NCI-H2196 treated with DMSO at 0.1 percent for 48 hours (cell line): ENCODE measurements around the gene ITPR1.

Experiments
- DNase-seq: peaks from one replicate; lab custom pipeline; 2025; ENCODE audit not compliant: unreplicated experiment; lab: John Stamatoyannopoulos, UW

ITPR1 gene

DNA sequence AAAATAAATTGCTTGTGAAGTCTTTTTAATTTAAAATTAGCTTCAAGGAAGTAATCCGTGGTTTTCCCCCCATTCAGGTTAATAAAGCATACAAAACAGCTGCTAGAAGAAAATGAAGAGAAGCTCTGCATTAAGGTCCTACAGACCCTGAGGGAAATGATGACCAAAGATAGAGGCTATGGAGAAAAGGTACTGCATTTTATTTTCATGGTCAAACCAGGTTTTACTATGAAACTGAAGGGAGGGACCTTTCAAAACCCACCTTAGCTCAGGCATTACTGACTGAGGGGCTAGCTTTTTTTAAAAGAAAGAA lies 218.5 kb downstream of the ITPR1 start:
- DNase-seq = no peak

DNA sequence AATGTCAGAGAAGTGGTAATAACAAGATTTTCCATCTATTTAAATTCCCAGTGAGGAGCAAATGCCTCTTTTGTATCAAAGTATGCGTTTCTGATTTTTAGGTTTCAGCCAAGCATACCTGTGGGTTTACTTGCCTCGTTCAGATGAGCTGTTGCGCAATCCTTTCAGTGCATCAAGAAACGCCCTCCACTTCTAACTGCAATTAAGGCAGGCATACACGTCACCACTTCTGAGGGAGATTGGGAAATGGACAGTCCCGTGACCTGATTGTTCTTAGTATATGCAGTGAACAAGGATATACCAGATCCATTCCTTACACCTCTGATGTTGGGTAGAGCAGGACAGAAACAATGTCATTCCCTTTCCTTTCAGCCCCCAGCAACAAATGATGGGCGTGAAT lies 219.0 kb downstream of the ITPR1 start:
- DNase-seq = no peak

DNA sequence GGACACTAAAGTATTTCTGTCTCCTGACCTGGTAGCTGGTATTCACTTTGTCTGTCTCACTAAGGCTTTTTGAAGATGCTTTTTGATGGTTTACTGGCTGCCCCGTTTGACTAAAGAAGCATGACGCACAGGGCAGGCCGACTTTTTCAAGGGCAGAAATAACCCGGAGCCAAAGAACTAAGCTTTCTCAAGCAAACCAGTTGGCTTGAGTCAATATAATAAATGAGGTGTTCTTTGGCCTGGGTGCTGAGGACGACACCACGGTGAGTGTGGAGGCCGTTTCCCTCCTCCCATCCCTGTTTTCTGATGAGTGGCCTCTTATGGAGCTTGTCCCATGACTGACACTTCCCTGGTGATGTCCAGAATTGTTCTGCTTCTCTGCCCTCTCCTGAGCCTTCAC lies 220.9 kb downstream of the ITPR1 start:
- no peak for DNase-seq

DNA sequence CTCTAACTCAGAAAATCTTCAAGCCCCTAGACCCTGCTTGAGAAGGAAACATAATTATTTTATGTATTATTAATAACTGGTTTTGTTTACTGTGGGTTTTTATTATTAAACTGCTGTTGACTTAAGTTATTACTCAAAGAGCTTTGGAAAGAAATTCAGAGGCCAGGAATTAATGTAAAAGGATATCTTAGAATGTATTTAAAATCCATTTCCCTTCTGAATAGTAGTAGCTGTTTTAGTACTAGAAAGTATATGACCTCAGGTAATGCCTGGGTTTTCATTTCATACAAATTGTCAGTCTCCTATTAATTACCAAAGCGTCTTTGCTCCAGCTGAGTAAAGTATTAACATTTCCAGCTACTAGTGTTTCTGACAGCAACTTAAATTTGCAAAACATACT lies 223.1 kb downstream of the ITPR1 start:
- no peak for DNase-seq

DNA sequence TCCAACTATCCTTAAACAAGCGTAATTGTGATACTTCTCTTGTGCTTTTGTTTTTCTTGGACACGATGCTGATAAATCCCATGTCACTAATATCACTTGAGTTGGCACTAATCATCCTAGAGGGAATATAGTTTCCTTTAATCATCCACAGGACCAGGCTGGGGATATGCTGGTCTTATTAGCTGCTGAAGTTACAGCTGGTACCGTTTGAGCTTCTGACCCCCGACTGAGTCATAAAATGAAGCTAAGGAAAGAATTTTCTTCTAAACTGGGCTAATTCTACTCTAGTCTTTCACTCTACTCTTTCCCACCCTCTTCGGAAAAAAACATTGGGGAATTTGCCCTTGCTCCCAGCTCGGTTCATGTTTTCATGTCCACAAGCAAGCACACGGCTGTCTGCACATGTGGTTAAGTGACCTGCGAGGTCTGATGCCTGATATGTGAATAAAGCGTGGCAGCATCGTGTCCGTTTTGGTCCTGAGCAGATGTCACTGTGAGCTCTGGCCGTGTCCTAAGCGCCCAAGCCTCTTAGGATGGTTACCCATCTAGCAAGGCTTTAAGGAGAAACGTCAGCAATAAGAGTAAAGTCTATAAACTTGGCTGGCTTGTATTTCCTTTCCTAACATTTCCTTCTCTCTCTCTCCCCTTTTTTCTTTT lies 223.7 kb downstream of the ITPR1 start:
- DNase-seq = no peak

DNA sequence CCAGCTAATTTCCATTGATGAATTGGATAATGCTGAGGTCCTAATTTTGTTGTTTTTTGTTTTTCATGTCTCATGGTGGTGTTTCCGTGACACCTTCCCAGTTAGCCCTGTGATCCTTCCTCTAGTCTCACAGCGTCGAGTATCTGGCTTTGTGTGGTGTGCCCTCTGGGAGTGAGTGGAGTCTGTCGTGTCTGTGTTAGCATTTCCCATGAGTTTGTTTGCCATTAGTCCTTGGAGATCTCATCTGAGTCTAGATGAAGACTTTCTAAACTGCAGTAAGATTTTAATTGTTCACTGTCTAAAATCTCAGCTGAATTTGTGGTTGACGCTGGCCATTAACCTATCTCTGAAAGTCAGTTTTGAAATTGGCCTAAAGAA lies 224.2 kb downstream of the ITPR1 start:
- DNase-seq = no peak

DNA sequence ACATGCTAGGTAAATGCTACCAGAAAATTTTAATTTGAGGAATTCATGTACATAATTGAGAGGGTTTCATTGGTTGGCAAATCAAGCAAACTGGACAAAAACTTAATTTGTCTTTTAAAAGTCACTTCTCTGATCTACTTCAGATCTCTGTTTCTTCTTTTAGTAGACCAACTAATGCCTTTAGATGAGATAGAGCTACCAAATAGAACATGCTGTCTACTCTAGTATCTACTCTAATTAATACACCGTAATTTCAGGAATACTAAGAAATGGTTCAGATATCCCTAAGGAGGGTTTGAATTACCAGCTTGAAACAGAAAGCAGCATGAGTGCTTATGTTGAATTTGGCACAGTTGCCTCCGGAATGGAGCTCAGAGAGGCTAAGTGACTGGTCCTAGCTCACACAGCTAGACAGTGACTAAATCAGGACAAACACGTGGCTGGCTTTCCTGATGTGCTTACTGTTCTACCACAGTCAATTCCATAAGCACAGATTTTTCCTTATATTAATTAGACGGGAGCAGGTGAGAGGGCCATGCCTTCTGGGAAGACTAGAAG lies 225.1 kb downstream of the ITPR1 start:
- no peak for DNase-seq

DNA sequence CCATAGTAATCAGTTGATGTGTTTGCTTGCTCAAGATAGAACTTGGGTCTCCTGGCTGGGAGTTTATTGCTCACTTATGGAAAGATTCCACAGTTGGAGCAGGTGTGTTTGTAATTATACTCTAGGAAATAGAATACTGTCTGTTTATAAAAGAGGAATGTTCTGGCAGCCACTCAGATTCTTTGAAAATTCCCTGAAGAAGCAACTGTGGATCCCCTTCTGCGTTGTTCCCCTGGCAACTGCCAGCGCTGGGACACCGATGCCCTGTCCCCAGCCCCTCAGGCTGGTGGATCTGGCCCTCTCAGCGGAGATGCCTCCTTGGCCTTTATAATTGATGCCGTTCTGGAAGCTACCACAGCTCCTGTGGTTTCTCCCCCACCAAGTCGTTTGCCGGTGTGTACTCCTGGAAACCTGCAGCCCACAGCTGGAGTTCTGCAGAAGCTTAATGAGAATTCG lies 225.9 kb downstream of the ITPR1 start:
- DNase-seq = no peak

DNA sequence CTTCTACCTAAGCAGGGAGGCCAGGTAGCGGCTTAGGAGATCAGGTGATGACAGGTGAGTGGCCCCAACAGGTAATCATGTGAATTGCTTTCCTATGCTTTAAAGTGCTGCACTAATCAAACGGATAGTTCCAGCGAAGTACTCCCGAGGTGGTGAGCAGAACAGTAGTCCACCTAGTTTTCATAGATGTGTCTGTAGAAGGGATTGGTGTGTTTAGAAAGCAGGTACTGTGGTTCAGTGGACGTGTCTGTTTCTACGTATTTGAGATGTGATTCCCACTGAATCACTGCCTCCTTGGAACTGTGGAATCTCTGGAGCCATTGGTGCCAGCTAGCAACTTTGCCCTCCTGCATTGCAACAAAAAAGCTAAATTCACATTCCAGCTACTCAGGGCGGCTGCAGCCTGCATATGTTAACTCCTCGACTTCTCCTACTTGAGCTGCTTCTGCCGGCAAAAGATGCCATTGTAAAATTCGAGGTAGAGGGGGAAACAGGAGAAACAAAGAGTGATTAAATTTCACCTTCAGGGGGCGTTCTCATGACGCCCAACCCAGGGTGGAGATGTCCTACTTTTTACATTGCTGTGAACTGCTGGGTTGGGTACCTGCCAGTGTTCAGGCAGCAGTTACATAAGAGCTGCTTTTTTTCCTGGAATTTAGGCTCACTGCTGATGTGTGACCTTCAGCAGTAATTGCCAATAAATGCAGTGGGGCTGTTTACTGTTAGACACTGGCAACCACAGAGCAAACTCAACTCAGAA lies 227.3 kb downstream of the ITPR1 start:
- no peak for DNase-seq

DNA sequence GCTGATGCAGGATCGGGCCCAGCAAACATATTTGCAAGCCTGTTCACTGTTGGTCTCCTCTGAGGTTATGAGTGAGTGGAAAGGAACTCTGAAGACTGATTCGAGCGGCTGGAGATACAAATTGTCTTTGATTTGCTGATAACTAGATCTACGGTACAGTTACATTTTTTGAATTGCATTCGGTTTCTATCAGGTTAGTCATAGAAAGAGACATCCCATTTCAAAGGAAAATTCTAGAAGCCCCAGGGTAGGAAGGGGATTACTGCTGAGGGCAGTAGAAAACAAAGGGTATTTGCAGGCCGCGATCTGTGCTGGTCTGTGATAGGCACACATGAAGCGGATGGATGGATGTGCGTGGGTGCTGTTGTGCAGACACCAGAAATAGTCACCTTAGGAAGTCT lies 228.4 kb downstream of the ITPR1 start:
- DNase-seq = no peak

DNA sequence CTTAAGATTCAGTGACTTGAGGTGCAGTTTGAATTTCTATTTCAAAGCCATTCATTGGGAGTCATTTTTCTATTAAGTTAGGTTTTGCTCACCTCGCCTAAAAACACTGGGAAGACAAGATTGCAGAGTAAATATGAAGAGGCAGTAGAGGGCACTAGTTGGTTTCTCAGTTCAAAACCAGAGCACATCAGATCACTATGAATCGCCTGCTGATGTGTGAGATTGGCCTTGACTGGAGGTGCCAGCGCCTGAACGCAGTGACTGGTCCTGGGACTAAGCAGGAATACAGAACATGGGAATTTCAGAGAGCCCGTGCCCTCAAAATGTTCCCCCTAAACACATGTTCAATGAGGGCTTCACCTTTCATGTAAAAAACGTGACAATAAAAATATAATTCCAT lies 229.0 kb downstream of the ITPR1 start:
- DNase-seq = no peak

DNA sequence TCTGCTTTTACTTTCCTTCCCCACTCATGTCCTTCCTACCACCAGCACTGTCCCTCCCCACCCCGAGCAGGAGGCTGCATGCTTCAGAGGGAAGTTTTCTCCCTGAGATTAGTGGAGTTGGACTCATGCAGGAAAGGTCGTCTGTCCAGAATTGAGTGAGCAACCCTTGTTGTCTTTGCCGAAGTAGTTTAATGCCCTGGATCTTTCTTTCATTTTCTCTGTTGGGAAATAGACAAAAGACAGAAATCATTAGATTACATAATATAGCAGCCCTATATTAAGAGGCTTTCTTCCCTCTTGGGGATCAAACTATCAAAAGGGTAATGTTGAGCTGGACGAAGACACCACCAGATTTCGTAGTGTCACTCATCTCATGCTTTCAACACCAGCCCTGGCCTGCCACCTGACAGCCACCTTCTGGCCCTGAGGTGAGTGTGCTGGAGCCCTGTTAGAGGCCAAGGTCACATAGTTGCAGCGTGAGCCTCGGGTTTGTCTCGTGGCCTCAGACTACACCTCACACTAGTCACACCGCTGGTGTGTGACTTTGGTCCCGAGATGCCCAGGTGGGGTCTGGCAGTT lies 231.0 kb downstream of the ITPR1 start:
- DNase-seq = no peak

DNA sequence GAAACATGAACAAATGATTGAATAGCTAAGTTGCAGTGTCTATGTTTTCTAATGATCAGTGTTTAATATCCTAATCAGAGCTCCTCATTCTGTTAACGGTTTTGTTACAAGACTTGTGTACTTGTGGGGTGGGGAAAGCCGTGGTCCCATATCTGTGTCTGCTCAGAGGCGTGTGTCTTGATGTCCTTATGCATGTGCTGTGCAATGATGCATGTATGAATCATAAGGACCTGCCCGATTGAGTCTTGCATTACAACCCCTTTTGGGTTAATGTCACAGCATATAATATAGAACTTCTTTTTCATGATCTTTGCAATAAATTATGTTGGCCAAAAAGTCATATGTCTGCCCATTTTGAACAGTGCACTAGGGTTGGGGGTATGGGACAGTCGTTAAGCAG lies 233.4 kb downstream of the ITPR1 start:
- no peak for DNase-seq

DNA sequence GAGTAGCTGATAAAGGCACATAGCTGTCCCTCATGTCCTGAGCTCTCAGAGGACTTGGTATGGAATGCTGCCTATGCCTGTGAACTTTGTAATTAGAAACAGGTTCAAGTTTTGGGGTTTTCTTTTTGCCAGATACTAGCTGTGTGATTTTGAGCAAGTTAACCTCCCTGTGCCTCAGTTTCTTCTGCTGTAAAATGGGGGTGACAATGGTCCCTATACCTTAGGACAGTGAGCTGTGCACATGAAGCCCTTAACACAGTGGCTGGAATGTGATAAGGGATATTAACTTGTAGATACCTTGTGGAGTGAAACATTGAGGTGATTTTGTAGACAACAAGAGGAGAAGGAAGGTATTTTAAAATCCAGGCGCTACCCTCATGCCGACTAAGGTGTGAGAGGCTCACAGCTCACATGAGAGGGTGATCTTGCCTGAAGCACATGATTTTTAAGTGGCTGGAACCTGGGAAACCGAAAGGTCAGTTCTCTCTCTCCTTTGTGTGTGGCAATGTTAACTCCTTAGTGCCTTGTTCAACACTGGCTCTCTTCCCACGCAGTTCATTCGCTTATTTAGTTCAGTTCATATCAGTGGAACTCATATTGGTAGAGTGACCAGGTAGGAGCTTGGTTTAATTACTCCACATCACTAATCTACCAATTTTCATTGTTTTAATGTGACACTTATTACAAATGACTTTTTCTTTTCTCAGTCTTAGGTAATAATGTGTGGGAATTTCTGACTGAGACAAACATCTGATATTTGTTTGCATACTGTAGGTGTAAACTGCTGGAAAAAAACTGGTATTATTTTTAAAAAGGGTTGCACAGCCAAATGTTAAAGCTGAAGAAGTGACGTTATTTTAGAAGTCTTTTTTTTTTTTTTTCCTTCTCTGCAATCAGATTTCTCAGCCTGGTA lies 236.2 kb downstream of the ITPR1 start:
- no peak for DNase-seq

DNA sequence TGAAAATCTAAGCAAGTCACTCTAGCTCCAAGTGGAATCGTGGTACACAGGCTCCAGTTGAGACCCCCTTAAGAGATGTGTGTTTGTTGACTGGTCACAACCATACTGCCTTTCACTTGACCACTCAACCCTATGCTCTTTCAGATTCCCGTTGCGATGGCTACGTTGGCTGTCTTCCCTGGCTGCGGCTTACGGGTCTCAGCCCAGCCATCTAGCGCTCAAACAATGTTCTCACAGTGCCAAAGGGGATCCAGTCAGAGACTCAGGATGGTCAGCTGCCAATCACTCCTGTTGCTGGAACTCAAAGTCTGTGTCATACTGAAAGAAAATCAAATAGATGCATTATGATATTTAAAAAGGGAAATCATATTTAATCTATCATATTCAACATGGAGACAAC lies 237.6 kb downstream of the ITPR1 start:
- DNase-seq = peak; percentile 41

DNA sequence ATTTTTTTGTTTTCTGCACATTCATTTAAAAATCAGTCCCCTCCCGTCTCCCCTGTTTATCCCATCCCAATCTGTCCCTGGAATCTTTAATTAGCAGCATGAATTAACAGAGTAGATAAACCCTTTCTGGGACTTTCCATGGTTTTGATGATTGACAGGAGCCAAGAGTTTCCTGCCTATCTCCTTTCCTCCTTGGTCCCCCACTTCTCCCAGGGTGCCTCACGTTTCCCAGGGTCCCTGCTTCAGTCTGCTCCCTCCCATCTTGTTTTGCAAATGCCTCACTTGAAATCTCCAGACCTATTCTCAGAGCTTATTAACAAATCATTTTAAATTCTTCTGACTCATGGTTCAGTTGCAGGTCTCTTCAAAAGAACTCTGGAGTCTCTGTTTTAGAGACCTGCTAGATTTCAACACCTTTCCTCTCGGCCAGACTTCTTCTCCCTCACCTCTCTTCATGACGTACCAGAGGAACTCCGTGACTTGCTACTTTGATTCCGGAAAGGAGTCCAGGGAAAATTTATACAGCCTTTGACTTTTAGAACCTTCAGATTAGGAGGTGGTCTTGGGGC lies 238.5 kb downstream of the ITPR1 start:
- DNase-seq = no peak

DNA sequence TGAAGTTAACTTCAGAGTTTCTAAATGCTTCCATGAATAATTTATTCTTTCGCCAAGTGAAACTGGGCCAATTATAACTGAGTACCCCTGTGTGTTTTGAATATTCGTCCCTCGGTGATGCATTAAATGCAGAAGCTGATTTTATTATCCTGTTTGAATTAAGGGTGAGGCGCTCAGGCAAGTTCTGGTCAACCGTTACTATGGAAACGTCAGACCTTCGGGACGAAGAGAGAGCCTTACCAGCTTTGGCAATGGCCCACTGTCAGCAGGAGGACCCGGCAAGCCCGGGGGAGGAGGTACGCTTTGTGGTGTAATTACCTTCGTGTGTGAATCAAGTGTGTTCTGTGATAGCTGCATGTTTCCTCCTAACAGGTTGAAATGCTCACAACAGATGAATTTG lies 239.8 kb downstream of the ITPR1 start:
- no peak for DNase-seq

DNA sequence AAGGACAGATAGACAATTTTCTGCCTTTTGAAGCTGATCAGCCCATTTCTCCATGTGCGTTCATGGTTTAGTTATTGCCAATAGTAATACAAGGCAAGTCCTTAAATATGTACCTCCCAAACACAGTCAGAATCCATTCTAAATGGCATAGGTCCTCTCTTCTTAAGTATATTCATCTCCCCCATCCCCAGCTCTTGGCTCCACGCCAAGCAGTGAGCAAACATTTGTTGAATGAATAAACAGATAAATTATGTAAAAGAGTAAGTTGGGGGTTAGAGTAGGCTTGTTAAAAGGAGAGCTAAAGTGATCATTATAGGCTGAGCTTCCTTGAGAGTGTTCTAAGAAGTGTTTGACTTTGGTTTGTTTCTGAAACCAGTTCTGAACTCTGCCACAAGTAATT lies 241.3 kb downstream of the ITPR1 start:
- no peak for DNase-seq

DNA sequence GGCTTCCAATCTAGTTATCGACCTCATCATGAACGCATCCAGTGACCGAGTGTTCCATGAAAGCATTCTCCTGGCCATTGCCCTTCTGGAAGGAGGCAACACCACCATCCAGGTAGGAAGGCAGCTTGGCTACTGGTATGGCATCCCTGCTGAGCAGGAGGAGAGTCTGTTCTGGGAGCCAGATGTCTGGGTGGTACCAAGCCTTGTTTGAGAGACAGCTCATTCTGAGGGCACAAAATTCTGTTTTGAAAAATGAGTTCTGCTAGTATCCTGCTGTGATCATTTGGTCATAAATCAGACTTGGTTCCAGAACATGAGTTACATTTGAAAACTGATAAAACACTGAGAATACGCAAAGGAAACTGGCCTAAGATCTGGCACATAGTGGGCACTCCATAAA lies 242.1 kb downstream of the ITPR1 start:
- DNase-seq = no peak

DNA sequence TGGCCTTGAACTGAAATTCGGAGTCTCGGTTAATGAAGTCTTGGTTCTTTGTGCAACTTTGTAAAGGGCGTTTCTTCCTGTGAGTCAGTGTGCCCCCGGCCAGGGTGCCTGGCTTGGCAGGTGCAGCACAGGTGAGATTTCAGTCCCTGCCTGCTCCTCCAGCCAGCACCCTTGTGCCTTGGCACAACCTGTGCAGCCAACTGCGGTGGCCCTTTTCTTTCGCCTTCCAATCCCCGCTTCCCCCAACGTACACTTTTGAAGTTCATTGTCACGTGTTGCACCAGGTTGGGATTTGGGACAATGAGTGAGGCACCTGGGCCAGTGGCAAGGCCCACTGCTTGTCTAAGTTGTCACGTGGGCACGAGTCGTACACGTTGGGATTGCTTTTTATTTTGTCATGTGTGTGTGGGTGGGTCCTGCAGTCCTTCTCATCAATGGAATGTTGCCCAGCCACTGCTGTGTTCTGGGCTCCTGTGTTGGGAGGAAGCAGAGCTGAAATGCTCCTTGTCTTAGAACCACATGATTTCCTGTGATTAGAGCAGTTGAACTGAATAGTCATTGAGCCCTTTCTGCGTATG lies 243.2 kb downstream of the ITPR1 start:
- no peak for DNase-seq
